Fibroblast of villous mesenchyme (primary cell): Measurements from ENCODE around the gene CCR5AS.

Experiments used
- DNase-seq: peaks from one replicate; pipeline ENCODE4 v3.0.0-alpha.2; 2010; ENCODE audit warnings: low read depth
- H3K4me3 ChIP-seq: 2 replicates; pipeline ENCODE4 v1.5.1; 2011; ENCODE audit warnings: low read depth, mild to moderate bottlenecking, low read length
- TF ChIP-seq, protein P1 (sequence below): IDR thresholded peaks from 2 replicates; pipeline ENCODE4 v1.5.1; 2012; ENCODE audit warnings: low read depth, mild to moderate bottlenecking, low read length; ENCODE audit not compliant: insufficient read depth

The CCR5AS gene

DNA sequence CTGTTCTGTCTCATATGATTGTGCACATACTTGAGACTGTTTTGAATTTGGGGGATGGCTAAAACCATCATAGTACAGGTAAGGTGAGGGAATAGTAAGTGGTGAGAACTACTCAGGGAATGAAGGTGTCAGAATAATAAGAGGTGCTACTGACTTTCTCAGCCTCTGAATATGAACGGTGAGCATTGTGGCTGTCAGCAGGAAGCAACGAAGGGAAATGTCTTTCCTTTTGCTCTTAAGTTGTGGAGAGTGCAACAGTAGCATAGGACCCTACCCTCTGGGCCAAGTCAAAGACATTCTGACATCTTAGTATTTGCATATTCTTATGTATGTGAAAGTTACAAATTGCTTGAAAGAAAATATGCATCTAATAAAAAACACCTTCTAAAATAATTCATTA is 31.1 kb downstream of the CCR5AS start:
- no peak overlapping the region for H3K4me3 ChIP-seq
- TF ChIP-seq, protein P1, sequence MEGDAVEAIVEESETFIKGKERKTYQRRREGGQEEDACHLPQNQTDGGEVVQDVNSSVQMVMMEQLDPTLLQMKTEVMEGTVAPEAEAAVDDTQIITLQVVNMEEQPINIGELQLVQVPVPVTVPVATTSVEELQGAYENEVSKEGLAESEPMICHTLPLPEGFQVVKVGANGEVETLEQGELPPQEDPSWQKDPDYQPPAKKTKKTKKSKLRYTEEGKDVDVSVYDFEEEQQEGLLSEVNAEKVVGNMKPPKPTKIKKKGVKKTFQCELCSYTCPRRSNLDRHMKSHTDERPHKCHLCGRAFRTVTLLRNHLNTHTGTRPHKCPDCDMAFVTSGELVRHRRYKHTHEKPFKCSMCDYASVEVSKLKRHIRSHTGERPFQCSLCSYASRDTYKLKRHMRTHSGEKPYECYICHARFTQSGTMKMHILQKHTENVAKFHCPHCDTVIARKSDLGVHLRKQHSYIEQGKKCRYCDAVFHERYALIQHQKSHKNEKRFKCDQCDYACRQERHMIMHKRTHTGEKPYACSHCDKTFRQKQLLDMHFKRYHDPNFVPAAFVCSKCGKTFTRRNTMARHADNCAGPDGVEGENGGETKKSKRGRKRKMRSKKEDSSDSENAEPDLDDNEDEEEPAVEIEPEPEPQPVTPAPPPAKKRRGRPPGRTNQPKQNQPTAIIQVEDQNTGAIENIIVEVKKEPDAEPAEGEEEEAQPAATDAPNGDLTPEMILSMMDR, result no peak
- DNase-seq, result no peak

DNA sequence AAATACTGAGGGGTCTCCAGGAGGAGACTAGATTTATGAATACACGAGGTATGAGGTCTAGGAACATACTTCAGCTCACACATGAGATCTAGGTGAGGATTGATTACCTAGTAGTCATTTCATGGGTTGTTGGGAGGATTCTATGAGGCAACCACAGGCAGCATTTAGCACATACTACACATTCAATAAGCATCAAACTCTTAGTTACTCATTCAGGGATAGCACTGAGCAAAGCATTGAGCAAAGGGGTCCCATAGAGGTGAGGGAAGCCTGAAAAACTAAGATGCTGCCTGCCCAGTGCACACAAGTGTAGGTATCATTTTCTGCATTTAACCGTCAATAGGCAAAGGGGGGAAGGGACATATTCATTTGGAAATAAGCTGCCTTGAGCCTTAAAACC is 31.6 kb downstream of the CCR5AS start:
- H3K4me3 ChIP-seq, result no peak overlapping the region
- TF ChIP-seq, protein P1, result no peak
- DNase-seq, result no peak

DNA sequence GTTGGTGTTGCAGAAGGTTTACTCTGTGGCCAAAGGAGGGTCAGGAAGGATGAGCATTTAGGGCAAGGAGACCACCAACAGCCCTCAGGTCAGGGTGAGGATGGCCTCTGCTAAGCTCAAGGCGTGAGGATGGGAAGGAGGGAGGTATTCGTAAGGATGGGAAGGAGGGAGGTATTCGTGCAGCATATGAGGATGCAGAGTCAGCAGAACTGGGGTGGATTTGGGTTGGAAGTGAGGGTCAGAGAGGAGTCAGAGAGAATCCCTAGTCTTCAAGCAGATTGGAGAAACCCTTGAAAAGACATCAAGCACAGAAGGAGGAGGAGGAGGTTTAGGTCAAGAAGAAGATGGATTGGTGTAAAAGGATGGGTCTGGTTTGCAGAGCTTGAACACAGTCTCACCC is 32.1 kb downstream of the CCR5AS start:
- TF ChIP-seq, protein P1, result no peak
- no peak overlapping the region for H3K4me3 ChIP-seq
- DNase-seq, result no peak

DNA sequence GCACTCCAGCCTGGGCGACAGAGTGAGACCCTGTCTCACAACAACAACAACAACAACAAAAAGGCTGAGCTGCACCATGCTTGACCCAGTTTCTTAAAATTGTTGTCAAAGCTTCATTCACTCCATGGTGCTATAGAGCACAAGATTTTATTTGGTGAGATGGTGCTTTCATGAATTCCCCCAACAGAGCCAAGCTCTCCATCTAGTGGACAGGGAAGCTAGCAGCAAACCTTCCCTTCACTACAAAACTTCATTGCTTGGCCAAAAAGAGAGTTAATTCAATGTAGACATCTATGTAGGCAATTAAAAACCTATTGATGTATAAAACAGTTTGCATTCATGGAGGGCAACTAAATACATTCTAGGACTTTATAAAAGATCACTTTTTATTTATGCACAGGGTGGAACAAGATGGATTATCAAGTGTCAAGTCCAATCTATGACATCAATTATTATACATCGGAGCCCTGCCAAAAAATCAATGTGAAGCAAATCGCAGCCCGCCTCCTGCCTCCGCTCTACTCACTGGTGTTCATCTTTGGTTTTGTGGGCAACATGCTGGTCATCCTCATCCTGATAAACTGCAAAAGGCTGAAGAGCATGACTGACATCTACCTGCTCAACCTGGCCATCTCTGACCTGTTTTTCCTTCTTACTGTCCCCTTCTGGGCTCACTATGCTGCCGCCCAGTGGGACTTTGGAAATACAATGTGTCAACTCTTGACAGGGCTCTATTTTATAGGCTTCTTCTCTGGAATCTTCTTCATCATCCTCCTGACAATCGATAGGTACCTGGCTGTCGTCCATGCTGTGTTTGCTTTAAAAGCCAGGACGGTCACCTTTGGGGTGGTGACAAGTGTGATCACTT is 34.1 kb downstream of the CCR5AS start:
- no peak overlapping the region for H3K4me3 ChIP-seq
- peak; percentile 46 for DNase-seq
- TF ChIP-seq, protein P1, result peak; percentile 67

DNA sequence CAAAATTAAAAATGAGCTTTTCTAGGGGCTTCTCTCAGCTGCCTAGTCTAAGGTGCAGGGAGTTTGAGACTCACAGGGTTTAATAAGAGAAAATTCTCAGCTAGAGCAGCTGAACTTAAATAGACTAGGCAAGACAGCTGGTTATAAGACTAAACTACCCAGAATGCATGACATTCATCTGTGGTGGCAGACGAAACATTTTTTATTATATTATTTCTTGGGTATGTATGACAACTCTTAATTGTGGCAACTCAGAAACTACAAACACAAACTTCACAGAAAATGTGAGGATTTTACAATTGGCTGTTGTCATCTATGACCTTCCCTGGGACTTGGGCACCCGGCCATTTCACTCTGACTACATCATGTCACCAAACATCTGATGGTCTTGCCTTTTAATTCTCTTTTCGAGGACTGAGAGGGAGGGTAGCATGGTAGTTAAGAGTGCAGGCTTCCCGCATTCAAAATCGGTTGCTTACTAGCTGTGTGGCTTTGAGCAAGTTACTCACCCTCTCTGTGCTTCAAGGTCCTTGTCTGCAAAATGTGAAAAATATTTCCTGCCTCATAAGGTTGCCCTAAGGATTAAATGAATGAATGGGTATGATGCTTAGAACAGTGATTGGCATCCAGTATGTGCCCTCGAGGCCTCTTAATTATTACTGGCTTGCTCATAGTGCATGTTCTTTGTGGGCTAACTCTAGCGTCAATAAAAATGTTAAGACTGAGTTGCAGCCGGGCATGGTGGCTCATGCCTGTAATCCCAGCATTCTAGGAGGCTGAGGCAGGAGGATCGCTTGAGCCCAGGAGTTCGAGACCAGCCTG is 35.1 kb downstream of the CCR5AS start:
- DNase-seq, result no peak
- H3K4me3 ChIP-seq, result no peak overlapping the region
- TF ChIP-seq, protein P1, result no peak

DNA sequence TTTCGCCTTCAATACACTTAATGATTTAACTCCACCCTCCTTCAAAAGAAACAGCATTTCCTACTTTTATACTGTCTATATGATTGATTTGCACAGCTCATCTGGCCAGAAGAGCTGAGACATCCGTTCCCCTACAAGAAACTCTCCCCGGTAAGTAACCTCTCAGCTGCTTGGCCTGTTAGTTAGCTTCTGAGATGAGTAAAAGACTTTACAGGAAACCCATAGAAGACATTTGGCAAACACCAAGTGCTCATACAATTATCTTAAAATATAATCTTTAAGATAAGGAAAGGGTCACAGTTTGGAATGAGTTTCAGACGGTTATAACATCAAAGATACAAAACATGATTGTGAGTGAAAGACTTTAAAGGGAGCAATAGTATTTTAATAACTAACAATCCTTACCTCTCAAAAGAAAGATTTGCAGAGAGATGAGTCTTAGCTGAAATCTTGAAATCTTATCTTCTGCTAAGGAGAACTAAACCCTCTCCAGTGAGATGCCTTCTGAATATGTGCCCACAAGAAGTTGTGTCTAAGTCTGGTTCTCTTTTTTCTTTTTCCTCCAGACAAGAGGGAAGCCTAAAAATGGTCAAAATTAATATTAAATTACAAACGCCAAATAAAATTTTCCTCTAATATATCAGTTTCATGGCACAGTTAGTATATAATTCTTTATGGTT is 35.9 kb downstream of the CCR5AS start, which contains the start of gene CCR5:
TSS of gene CCR5 (plus strand) at position 108 of the 680 bp plus-strand sequence. CDS start 1,957 bp downstream, outside the sequence.
- TF ChIP-seq, protein P1, result no peak
- no peak for DNase-seq
- H3K4me3 ChIP-seq, result no peak within 1 kb of the TSS
